Measurements from ENCODE around the gene ANGPTL8. TPM values are rescaled to one million over a fixed set of nuclear protein-coding genes. Genes with fewer than 3 reads are reported as not detected.
A peak's percentile ranks its signal among the peaks of the same experiment; 100 is the strongest.

The ANGPTL8 gene
- total and polyA plus RNA-seq, 2 of the 13 experiments (the other 11 are each of a cell fraction or from before 2014, with no cell fraction given): 27.3 to 243 TPM

- TF ChIP-seq FOXC1 (CRISPR knock-in tag; IDR thresholded peaks at IDR 0.05; ENCODE audit: borderline replicate concordance): no peak
- TF ChIP-seq RXRB (CRISPR knock-in tag; IDR thresholded peaks at IDR 0.05; ENCODE audit: borderline replicate concordance): no peak
- no peak for TF ChIP-seq GTF3A (CRISPR knock-in tag; conservative IDR thresholded peaks at IDR 0.05)
- no peak for TF ChIP-seq ARID2 (CRISPR knock-in tag; IDR thresholded peaks at IDR 0.05; ENCODE audit: borderline replicate concordance)
- no peak for TF ChIP-seq SRSF9 (IDR thresholded peaks at IDR 0.05; ENCODE audit: borderline replicate concordance, insufficient read depth, low read depth, low read length, poor library complexity, severe bottlenecking)
- 0 out of 2 replicates have a peak, but pooled peaks have one; percentile 45 for TF ChIP-seq PCBP1 (IDR thresholded peaks at IDR 0.05; ENCODE audit: borderline replicate concordance, low read depth, low read length)
- no peak for TF ChIP-seq PHF21A (CRISPR knock-in tag; IDR thresholded peaks at IDR 0.05)
- no peak for TF ChIP-seq ZNF772 (CRISPR knock-in tag; IDR thresholded peaks at IDR 0.05)
- TF ChIP-seq THAP8 (CRISPR knock-in tag; IDR thresholded peaks at IDR 0.05; ENCODE audit: borderline replicate concordance): 0 out of 2 replicates have a peak, but pooled peaks have one; percentile 32
- TF ChIP-seq ARID4A (CRISPR knock-in tag; IDR thresholded peaks at IDR 0.05; ENCODE audit: borderline replicate concordance): no peak
- TF ChIP-seq MXD1 (CRISPR knock-in tag; IDR thresholded peaks at IDR 0.05): no peak
- TF ChIP-seq TEAD3 (CRISPR knock-in tag; optimal IDR thresholded peaks at IDR 0.05; ENCODE audit: borderline replicate concordance): no peak
- TF ChIP-seq ZFP1 (CRISPR knock-in tag; IDR thresholded peaks at IDR 0.05): no peak
- no peak for TF ChIP-seq TEAD2 (CRISPR knock-in tag; IDR thresholded peaks at IDR 0.05)
- no peak for TF ChIP-seq ZNF883 (CRISPR knock-in tag; IDR thresholded peaks at IDR 0.05; ENCODE audit: not compliant biosample characterization)
- no peak for TF ChIP-seq TARDBP (CRISPR knock-in tag; IDR thresholded peaks at IDR 0.05)
- TF ChIP-seq ISX (CRISPR knock-in tag; conservative IDR thresholded peaks at IDR 0.05): no peak
- TF ChIP-seq HNF1B (CRISPR knock-in tag; IDR thresholded peaks at IDR 0.05): 0 out of 2 replicates have a peak, but pooled peaks have one; percentile 22
- peak; percentile 69 for TF ChIP-seq PATZ1 (CRISPR knock-in tag; IDR thresholded peaks at IDR 0.05)
- TF ChIP-seq ZNF607 (CRISPR knock-in tag; IDR thresholded peaks at IDR 0.05; ENCODE audit: borderline replicate concordance): no peak
Observed at GRCh38 chr19:11261431-11261970, 22.1 kb downstream of the ANGPTL8 start (continued).

Measured in HepG2 (cell line).